NOMO-1 treated with dmso at 0.1 percent for 144 hours (cell line): ENCODE measurements around the gene HOXD4.

ENCODE experiments used
- DNase-seq: peaks from one replicate; lab custom pipeline; 2025; ENCODE audit not compliant: unreplicated experiment; lab: John Stamatoyannopoulos, UW

The HOXD4 gene

GRCh38 chr2:176156807-176157498, 5.6 kb downstream of the HOXD4 start, which contains the start of gene HOXD3:
HOXD3 (plus strand) TSS chr2:176157307; CDS start chr2:176169115, 11,808 bp downstream.
- no peak for DNase-seq

GRCh38 chr2:176157499-176158185, 6.3 kb downstream of the HOXD4 start:
- DNase-seq, result no peak

GRCh38 chr2:176158186-176158591, 6.8 kb downstream of the HOXD4 start:
- DNase-seq, result no peak

- DNase-seq, result no peak
Observed at GRCh38 chr2:176158855-176159662, 7.7 kb downstream of the HOXD4 start.

GRCh38 chr2:176159663-176160250, 8.4 kb downstream of the HOXD4 start:
- DNase-seq, result no peak

GRCh38 chr2:176160251-176160985, 9.1 kb downstream of the HOXD4 start:
- no peak for DNase-seq

GRCh38 chr2:176160986-176161824, 9.9 kb downstream of the HOXD4 start:
- no peak for DNase-seq

- no peak for DNase-seq
Observed at GRCh38 chr2:176161825-176162626, 10.7 kb downstream of the HOXD4 start.

- DNase-seq, result no peak
Observed at GRCh38 chr2:176162911-176163671, 11.7 kb downstream of the HOXD4 start.

- no peak for DNase-seq
Observed at GRCh38 chr2:176163672-176164056, 12.3 kb downstream of the HOXD4 start.

- no peak for DNase-seq
Observed at GRCh38 chr2:176164201-176164600, 12.9 kb downstream of the HOXD4 start.

GRCh38 chr2:176164611-176165369, 13.4 kb downstream of the HOXD4 start:
- no peak for DNase-seq

GRCh38 chr2:176165370-176166050, 14.2 kb downstream of the HOXD4 start:
- no peak for DNase-seq

GRCh38 chr2:176166272-176166671, 14.9 kb downstream of the HOXD4 start:
- no peak for DNase-seq

- DNase-seq, result no peak
Observed at GRCh38 chr2:176167398-176167797, 16.0 kb downstream of the HOXD4 start.

- no peak for DNase-seq
Observed at GRCh38 chr2:176169181-176169580, 17.8 kb downstream of the HOXD4 start.

- no peak for DNase-seq
Observed at GRCh38 chr2:176169711-176170110, 18.4 kb downstream of the HOXD4 start.
